Left ventricle myocardium inferior (tissue), 1 donor: ENCODE results near the gene SPIB. TPM values are rescaled to one million over a fixed set of nuclear protein-coding genes. Genes with fewer than 3 reads are reported as not detected.
A peak's percentile ranks its signal among the peaks of the same experiment; 100 is the strongest.

Experiments
- DNase-seq: peaks from one replicate; pipeline ENCODE4 v3.0.0-alpha.2; 2020
- H3K27ac ChIP-seq: fragments of 200-600 bp; replicated peaks from 2 replicates; pipeline ENCODE4 v1.8.0; 2021
- H3K27me3 ChIP-seq: fragments of 200-600 bp; 2 replicates; pipeline ENCODE4 v1.8.0; 2021; ENCODE audit warnings: low read depth
- H3K36me3 ChIP-seq: fragments of 200-600 bp; 2 replicates; pipeline ENCODE4 v1.8.0; 2021
- H3K4me1 ChIP-seq: fragments of 200-600 bp; 2 replicates; pipeline ENCODE4 v1.8.0; 2021
- H3K4me3 ChIP-seq: fragments of 200-600 bp; 2 replicates; pipeline ENCODE4 v1.8.0; 2021; ENCODE audit warnings: mild to moderate bottlenecking, moderate library complexity
- H3K9me3 ChIP-seq: fragments of 200-600 bp; replicated peaks from 2 replicates; pipeline ENCODE4 v1.8.0; 2021
- CTCF ChIP-seq: fragments of 200-600 bp; IDR thresholded peaks from 2 replicates; pipeline ENCODE4 v1.8.0; 2021; ENCODE audit warnings: antibody characterized with exemption, mild to moderate bottlenecking, borderline replicate concordance
- intact Hi-C: fragments of 100-400 bp; cut with micrococcal nuclease; formaldehyde crosslinking; loops from one replicate; pipeline ENCODE4 v1.11.0; 2022
- total RNA-seq: library from RNA; stranded (reverse); fragmentation: NEBNext Ultra II Directional; extraction: Animal tissue kit (Norgen Biotek cat#: 25700); gene quantifications from one replicate; pipeline ENCODE4 v1.2.1, GENCODE V29; 2021
- donor health status: DM: no; HTN: yes; CAD: no; lungs with severe emphysema.

SPIB gene
- total RNA-seq, 1 donor from 2014 or later = not detected

GRCh38 chr19:50459067-50459456 is 40.3 kb downstream of the SPIB start:
- Histone ChIP-seq H3K27me3 (peaks cover 73% of the 10 kb centered on the region), H3K4me1 (no peaks in the 10 kb centered on the region), H3K27ac (no peak overlapping the region), H3K36me3 (no peaks in the 10 kb centered on the region), H3K9me3 (no peaks in the 10 kb centered on the region), H3K4me3 (no peak overlapping the region)
- DNase-seq = no peak
- intact Hi-C loops = no loop called here
- no peak for TF ChIP-seq CTCF

- no peak for DNase-seq
- Histone ChIP-seq H3K4me1 (no peaks in the 10 kb centered on the region), H3K4me3 (no peak overlapping the region), H3K27me3 (peaks cover 77% of the 10 kb centered on the region), H3K9me3 (no peaks in the 10 kb centered on the region), H3K36me3 (no peaks in the 10 kb centered on the region), H3K27ac (no peak overlapping the region)
- intact Hi-C loops = loop anchor here (5.0 kb wide), 1 partner anchor 92 kb away; the partner anchor contains the start of gene NAPSA
- TF ChIP-seq CTCF = no peak
Observed at GRCh38 chr19:50459638-50460037, 40.9 kb downstream of the SPIB start.

GRCh38 chr19:50460161-50460765 is 41.5 kb downstream of the SPIB start:
- Histone ChIP-seq H3K4me3 (no peak overlapping the region), H3K27ac (no peak overlapping the region), H3K36me3 (no peaks in the 10 kb centered on the region), H3K9me3 (no peaks in the 10 kb centered on the region), H3K27me3 (peaks cover 82% of the 10 kb centered on the region), H3K4me1 (no peaks in the 10 kb centered on the region)
- no peak for TF ChIP-seq CTCF
- intact Hi-C loops = loop anchor here (5.0 kb wide), 1 partner anchor 93 kb away; the partner anchor contains the start of gene NAPSA
- no peak for DNase-seq

GRCh38 chr19:50461066-50461875 is 42.5 kb downstream of the SPIB start:
- Histone ChIP-seq H3K4me1 (no peaks in the 10 kb centered on the region), H3K27ac (no peak overlapping the region), H3K4me3 (no peak overlapping the region), H3K9me3 (no peaks in the 10 kb centered on the region), H3K36me3 (no peaks in the 10 kb centered on the region), H3K27me3 (peaks cover 83% of the 10 kb centered on the region)
- intact Hi-C loops = loop anchor here (5.0 kb wide), 1 partner anchor 94 kb away; the partner anchor contains the start of gene NAPSA
- peak; percentile 85 for TF ChIP-seq CTCF
- DNase-seq = peak; percentile 36

- H3K36me3 ChIP-seq = no peaks in the 10 kb centered on the region
- TF ChIP-seq CTCF = no peak
- no peaks in the 10 kb centered on the region for H3K9me3 ChIP-seq
- H3K27me3 ChIP-seq = peaks cover 73% of the 10 kb centered on the region
- no peak overlapping the region for H3K4me3 ChIP-seq
- intact Hi-C loops = loop anchor here (5.0 kb wide), 1 partner anchor 96 kb away; the partner anchor contains the start of gene NAPSA
- no peak for DNase-seq
- H3K27ac ChIP-seq = no peak overlapping the region
- no peaks in the 10 kb centered on the region for H3K4me1 ChIP-seq
Observed at GRCh38 chr19:50462970-50463369, 44.2 kb downstream of the SPIB start.
